Nephron (organoid): ENCODE data around the gene PTPRM.

Source experiments
- H3K27ac Mint-ChIP-seq, 3 experiments: 2 replicates each; pipeline ENCODE4 v1.8.0; 2020; ENCODE audit warnings: mixed read lengths in 3 of 3, mild to moderate bottlenecking in 2 of 3, moderate library complexity in 1 of 3
- H3K27me3 Mint-ChIP-seq: 2 replicates; pipeline ENCODE4 v1.8.0; 2021; ENCODE audit warnings: low read depth, mild to moderate bottlenecking, moderate library complexity, mixed read lengths
- H3K36me3 Mint-ChIP-seq: 2 replicates; pipeline ENCODE4 v1.8.0; 2020; ENCODE audit warnings: low read depth, mixed read lengths
- H3K4me1 Mint-ChIP-seq: 2 replicates; pipeline ENCODE4 v1.8.0; 2020; ENCODE audit warnings: mixed read lengths
- H3K4me3 Mint-ChIP-seq, 3 experiments: 2 replicates each; pipeline ENCODE4 v1.8.0; 2020; ENCODE audit warnings: mild to moderate bottlenecking in 3 of 3, mixed read lengths in 3 of 3, moderate library complexity in 2 of 3
- H3K9me3 Mint-ChIP-seq: 2 replicates; pipeline ENCODE4 v1.8.0; 2020; ENCODE audit warnings: mixed read lengths
- TF ChIP-seq, protein P1 (sequence below), 3 experiments: fragments of 200-600 bp; sonication (generic); IDR thresholded peaks; one replicate each; pipeline ENCODE4 v1.5.0; 2021; ENCODE audit warnings: antibody characterized with exemption in 3 of 3; ENCODE audit not compliant: unreplicated experiment in 3 of 3

Gene PTPRM

DNA sequence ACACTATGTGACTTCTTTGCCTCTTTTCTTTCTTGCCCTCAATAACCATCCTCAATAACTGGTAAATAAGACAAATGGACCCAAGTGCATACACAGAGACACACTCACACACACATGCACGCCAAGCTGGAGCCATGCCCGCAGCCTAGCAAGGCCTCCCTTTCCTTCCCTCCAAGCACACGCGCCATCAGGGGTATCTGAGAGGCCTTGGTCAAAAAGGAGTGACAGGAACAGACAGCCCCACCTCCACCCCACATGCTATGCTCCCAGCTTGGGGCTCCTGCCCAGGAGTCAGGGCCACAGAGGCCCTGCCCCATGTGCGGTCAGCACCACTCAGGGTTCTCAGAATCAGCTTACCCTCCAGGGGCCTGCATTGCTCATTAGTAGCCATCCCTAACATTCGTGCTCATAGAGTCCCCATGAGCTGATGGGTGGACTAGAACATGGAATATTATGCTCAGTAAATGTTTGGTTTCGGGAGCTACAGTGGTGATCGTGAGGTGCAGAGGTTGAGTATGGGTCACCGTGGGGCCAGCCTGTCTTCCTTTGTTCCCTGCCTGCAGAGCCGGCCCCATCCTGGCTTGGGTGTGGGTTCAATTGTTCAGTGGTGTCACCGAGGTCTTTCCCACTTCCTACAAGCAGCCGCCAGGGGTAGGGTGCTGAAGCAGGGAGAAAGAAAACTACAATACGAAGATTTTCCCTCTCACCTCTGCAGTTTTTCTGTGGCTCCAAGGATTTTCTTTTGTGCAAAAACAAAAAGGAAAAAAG is 884.0 kb downstream of the PTPRM start:
- no peaks in the 10 kb centered on the region for H3K9me3 Mint-ChIP-seq
- H3K4me1 Mint-ChIP-seq, result no peaks in the 10 kb centered on the region
- peaks cover 6% of the 10 kb centered on the region for H3K27me3 Mint-ChIP-seq
- H3K4me3 Mint-ChIP-seq, result no peak overlapping the region
- no peaks in the 10 kb centered on the region for H3K36me3 Mint-ChIP-seq
- TF ChIP-seq, protein P1, sequence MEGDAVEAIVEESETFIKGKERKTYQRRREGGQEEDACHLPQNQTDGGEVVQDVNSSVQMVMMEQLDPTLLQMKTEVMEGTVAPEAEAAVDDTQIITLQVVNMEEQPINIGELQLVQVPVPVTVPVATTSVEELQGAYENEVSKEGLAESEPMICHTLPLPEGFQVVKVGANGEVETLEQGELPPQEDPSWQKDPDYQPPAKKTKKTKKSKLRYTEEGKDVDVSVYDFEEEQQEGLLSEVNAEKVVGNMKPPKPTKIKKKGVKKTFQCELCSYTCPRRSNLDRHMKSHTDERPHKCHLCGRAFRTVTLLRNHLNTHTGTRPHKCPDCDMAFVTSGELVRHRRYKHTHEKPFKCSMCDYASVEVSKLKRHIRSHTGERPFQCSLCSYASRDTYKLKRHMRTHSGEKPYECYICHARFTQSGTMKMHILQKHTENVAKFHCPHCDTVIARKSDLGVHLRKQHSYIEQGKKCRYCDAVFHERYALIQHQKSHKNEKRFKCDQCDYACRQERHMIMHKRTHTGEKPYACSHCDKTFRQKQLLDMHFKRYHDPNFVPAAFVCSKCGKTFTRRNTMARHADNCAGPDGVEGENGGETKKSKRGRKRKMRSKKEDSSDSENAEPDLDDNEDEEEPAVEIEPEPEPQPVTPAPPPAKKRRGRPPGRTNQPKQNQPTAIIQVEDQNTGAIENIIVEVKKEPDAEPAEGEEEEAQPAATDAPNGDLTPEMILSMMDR (IDR thresholded peaks at IDR 0.05; ENCODE audit: unreplicated experiment in 3 of 3), result no peak
- no peak overlapping the region for H3K27ac Mint-ChIP-seq

DNA sequence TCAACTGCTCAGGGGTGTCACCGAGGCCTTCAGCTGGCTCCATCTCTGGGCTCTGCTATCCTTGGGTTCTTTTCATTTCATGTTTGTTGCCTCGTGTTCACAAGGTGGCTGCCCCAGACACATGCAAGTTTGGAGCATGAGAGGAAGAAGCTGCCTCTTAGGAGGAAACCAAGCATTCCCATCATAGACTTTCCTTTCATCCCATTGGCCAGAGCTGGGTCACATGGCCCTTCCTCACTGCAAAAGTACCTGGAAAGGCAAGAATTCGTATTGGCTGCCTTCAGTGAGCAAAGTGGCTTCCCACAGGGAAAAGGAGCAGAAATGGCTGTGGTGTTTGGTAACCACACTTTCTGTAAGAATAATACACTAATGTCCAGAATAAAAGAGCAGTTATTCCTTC is 886.4 kb downstream of the PTPRM start:
- Mint-ChIP-seq H3K27me3 (peaks cover 8% of the 10 kb centered on the region), H3K36me3 (no peaks in the 10 kb centered on the region), H3K27ac (no peak overlapping the region), H3K4me1 (no peaks in the 10 kb centered on the region), H3K9me3 (no peaks in the 10 kb centered on the region), H3K4me3 (no peak overlapping the region)
- TF ChIP-seq, protein P1 (IDR thresholded peaks at IDR 0.05; ENCODE audit: unreplicated experiment in 3 of 3), result no peak

DNA sequence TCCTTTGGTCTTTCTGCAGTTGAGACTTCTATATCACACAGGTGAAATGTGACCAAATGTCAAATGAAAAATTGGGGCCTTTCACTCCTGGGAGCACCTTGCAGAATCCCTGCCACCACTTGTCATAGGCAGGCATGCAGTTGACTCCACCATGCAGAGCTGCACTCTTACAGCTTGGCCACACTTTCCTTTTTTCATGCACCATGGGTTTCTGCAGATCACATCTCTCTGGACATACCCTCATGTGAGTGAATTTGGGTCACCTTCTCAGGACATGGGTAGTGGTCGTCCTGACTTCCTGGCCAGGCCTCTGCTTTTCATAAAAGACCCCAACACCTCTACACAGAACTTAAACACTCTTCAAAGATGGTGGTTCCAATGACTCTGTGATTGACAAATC is 887.0 kb downstream of the PTPRM start:
- H3K4me1 Mint-ChIP-seq, result no peaks in the 10 kb centered on the region
- H3K9me3 Mint-ChIP-seq, result no peaks in the 10 kb centered on the region
- no peaks in the 10 kb centered on the region for H3K36me3 Mint-ChIP-seq
- H3K27me3 Mint-ChIP-seq, result peaks cover 8% of the 10 kb centered on the region
- H3K27ac Mint-ChIP-seq, result no peak overlapping the region
- no peak overlapping the region for H3K4me3 Mint-ChIP-seq
- TF ChIP-seq, protein P1 (IDR thresholded peaks at IDR 0.05; ENCODE audit: unreplicated experiment in 3 of 3), result no peak

DNA sequence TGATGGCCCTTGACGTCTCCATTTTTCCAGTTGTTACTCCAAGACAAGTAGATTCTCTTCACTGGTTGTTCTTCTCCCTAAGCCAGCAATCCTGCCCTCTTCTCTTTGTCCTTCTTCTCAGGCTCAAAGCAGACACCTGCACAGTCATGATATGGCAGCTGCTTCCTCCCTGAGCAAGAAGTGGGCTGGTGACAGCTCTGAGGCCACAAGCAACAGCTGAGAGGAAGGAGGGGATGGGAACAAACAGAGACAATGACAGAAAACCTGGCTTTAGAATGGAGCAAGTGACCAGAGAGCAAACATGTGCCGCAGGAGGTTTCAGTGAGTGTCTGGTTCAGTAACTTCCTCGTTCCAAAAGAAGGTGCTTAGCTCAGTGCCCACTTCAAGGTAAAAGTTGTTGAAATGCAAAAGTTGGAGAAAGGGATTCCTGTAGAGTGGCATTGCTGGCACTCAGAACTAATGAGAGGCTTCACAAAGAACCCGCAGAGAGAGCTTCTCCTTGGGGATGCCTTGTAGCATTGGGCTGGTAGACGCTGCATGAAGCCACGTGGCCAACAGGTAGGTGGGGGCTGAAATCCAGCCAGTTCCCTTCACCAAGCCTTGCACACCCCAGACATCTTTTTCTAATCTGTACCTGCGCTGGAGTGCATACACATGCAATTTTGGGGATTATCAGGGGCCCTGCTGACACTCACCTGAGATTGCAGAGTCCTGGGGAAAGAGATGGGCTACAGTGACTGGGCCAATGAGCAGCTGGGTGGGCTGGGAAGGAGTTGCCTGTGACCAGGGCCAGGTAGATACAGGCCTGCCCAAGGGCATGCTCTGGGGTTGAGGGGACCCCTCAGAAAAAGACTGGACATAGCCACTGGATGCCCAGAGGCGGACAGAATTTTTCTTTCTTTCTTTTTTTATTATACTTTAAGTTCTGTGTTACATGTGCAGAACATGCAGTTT is 888.8 kb downstream of the PTPRM start:
- no peak overlapping the region for H3K27ac Mint-ChIP-seq
- H3K4me3 Mint-ChIP-seq, result no peak overlapping the region
- H3K4me1 Mint-ChIP-seq, result no peaks in the 10 kb centered on the region
- no peaks in the 10 kb centered on the region for H3K9me3 Mint-ChIP-seq
- TF ChIP-seq, protein P1 (IDR thresholded peaks at IDR 0.05; ENCODE audit: unreplicated experiment in 3 of 3), result no peak
- H3K36me3 Mint-ChIP-seq, result no peaks in the 10 kb centered on the region
- peaks cover 8% of the 10 kb centered on the region for H3K27me3 Mint-ChIP-seq
